PC-3 (cell line): ENCODE measurements around the gene POLD4. TPM values are rescaled to one million over a fixed set of nuclear protein-coding genes. Genes with fewer than 3 reads are reported as not detected.

ENCODE experiments used
- ATAC-seq: fragments of 200-7000 bp; cut with Tn5 transposase; 2 replicates; pipeline ENCODE4 v1.9.1; 2020; ENCODE audit warnings: mild to moderate bottlenecking, moderate library complexity
- BruUV-seq: library from RNA; stranded (reverse); fragments of 400-500 nt; replicated peaks from 2 replicates; lab custom pipeline; 2021; lab: Mats Ljungman, UMichigan
- CTCF ChIA-PET: fragments of 300-600 bp; sonication (Branson Sonifier 250); formaldehyde crosslinking; loops from one replicate; lab custom pipeline; 2022; ENCODE audit warnings: antibody characterized with exemption; lab: Charles Lee
- POLR2A ChIA-PET: fragments of 300-600 bp; sonication (Branson Sonifier 250); formaldehyde crosslinking; loops from one replicate; lab custom pipeline; 2022; ENCODE audit warnings: antibody characterized with exemption; ENCODE audit not compliant: unreplicated experiment; lab: Charles Lee
- DNase-seq: peaks from one replicate; pipeline ENCODE4 v3.0.0-alpha.2; 2015
- H2AFZ ChIP-seq: fragments of 300-600 bp; sonication (generic); 2 replicates; pipeline ENCODE4 v1.6.0; 2016; ENCODE audit warnings: antibody characterized with exemption, low read length
- H3F3A ChIP-seq: fragments of 300-600 bp; sonication (generic); one replicate; pipeline ENCODE4 v1.6.0; 2017; ENCODE audit warnings: antibody characterized with exemption, low read length, control low read depth, mild to moderate bottlenecking; ENCODE audit not compliant: unreplicated experiment
- H3K27ac ChIP-seq: fragments of 300-600 bp; sonication (generic); 2 replicates; pipeline ENCODE4 v1.5.1; 2016; ENCODE audit warnings: mild to moderate bottlenecking, low read length
- H3K27me3 ChIP-seq: fragments of 300-600 bp; sonication (generic); 2 replicates; pipeline ENCODE4 v1.6.1; 2016; ENCODE audit warnings: low read length, mixed read lengths
- H3K36me3 ChIP-seq: fragments of 300-600 bp; sonication (generic); 2 replicates; pipeline ENCODE4 v1.6.1; 2016; ENCODE audit warnings: low read depth, mixed run types, low read length, mixed read lengths
- H3K4me1 ChIP-seq: fragments of 300-600 bp; sonication (generic); 2 replicates; pipeline ENCODE4 v1.5.1; 2016; ENCODE audit warnings: low read length; ENCODE audit not compliant: insufficient read depth
- H3K4me2 ChIP-seq: fragments of 300-600 bp; sonication (generic); 2 replicates; pipeline ENCODE4 v1.6.0; 2016; ENCODE audit warnings: low read length
- H3K4me3 ChIP-seq: fragments of 300-600 bp; sonication (generic); 2 replicates; pipeline ENCODE4 v1.5.1; 2016; ENCODE audit warnings: mild to moderate bottlenecking, low read length, mixed read lengths
- H3K79me2 ChIP-seq: fragments of 300-600 bp; sonication (generic); 2 replicates; pipeline ENCODE4 v1.6.1; 2017; ENCODE audit warnings: low read length, mixed read lengths
- H3K9ac ChIP-seq: fragments of 300-600 bp; sonication (generic); 2 replicates; pipeline ENCODE4 v1.6.0; 2016; ENCODE audit warnings: mild to moderate bottlenecking, low read length
- H3K9me2 ChIP-seq: fragments of 300-600 bp; sonication (generic); replicated peaks from 2 replicates; pipeline ENCODE4 v1.6.1; 2016; ENCODE audit warnings: mixed run types, low read length, mixed read lengths
- H3K9me3 ChIP-seq: fragments of 300-600 bp; sonication (generic); 2 replicates; pipeline ENCODE4 v1.6.1; 2016; ENCODE audit warnings: low read length, mixed read lengths
- H4K20me1 ChIP-seq: fragments of 300-600 bp; sonication (generic); 2 replicates; pipeline ENCODE4 v1.6.1; 2016; ENCODE audit warnings: low read length, mixed read lengths
- EZH2 ChIP-seq: fragments of 300-600 bp; sonication (generic); IDR thresholded peaks from one replicate; pipeline ENCODE4 v1.6.1; 2017; ENCODE audit warnings: antibody characterized with exemption, mild to moderate bottlenecking, low read length; ENCODE audit not compliant: unreplicated experiment
- EZH2phosphoT487 ChIP-seq: fragments of 300-600 bp; sonication (generic); IDR thresholded peaks from 2 replicates; pipeline ENCODE4 v1.6.1; 2018; ENCODE audit warnings: mild to moderate bottlenecking, antibody characterized with exemption, low read length, borderline replicate concordance
- intact Hi-C: fragments of 100-400 bp; cut with micrococcal nuclease; formaldehyde crosslinking; loops from 2 replicates; pipeline ENCODE4 v1.9.0; 2023
- total RNA-seq: library from RNA; depleted of rRNA; stranded (reverse); fragments of >200 nt; gene quantifications from 2 replicates; pipeline ENCODE4 v1.2.3, GENCODE V29; 2014
- TF ChIP-seq, protein P1 (sequence below): fragments of 300-600 bp; sonication (generic); conservative IDR thresholded peaks from 2 replicates; pipeline ENCODE4 v1.5.1; 2017; ENCODE audit warnings: antibody characterized with exemption, low read depth, mild to moderate bottlenecking, low read length

The POLD4 gene
- total RNA-seq, 1 experiment from 2014 or later: 81.5 TPM

- intact Hi-C loops: loop anchor here (1.0 to 5.0 kb wide), 5 partner anchors 29 to 235 kb away; no protein-coding TSS in a partner anchor
- CTCF ChIA-PET: interaction anchor here (0.6 to 2.0 kb wide), 8 partner anchors 14 to 295 kb away, joined by 3 to 25 read pairs (median 6); partner anchors contain the start of gene SSH3
- no peaks in the 10 kb centered on the region for H3K27me3 ChIP-seq
- POLR2A ChIA-PET: interaction anchor here (0.6 to 0.8 kb wide), 2 partner anchors 14 to 1797 kb away, joined by 3 to 5 read pairs; no protein-coding TSS in a partner anchor
- H3K4me1 ChIP-seq: peaks cover 30% of the 10 kb centered on the region
- no peaks in the 10 kb centered on the region for H3K9me2 ChIP-seq
- H3K9me3 ChIP-seq: no peaks in the 10 kb centered on the region
- H3F3A ChIP-seq: peaks cover 5% of the 10 kb centered on the region
- H3K27ac ChIP-seq: peak overlapping the region; percentile 78
- peak overlapping the region; percentile 84 for H2AFZ ChIP-seq
- DNase-seq (no peak), ATAC-seq (no peak)
- TF ChIP-seq EZH2 (no peak), EZH2phosphoT487 (no peak)
- TF ChIP-seq, protein P1, sequence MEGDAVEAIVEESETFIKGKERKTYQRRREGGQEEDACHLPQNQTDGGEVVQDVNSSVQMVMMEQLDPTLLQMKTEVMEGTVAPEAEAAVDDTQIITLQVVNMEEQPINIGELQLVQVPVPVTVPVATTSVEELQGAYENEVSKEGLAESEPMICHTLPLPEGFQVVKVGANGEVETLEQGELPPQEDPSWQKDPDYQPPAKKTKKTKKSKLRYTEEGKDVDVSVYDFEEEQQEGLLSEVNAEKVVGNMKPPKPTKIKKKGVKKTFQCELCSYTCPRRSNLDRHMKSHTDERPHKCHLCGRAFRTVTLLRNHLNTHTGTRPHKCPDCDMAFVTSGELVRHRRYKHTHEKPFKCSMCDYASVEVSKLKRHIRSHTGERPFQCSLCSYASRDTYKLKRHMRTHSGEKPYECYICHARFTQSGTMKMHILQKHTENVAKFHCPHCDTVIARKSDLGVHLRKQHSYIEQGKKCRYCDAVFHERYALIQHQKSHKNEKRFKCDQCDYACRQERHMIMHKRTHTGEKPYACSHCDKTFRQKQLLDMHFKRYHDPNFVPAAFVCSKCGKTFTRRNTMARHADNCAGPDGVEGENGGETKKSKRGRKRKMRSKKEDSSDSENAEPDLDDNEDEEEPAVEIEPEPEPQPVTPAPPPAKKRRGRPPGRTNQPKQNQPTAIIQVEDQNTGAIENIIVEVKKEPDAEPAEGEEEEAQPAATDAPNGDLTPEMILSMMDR: no peak
- H4K20me1 ChIP-seq: no peaks in the 10 kb centered on the region
- H3K4me2 ChIP-seq: peak overlapping the region; percentile 99
- no peaks in the 10 kb centered on the region for H3K36me3 ChIP-seq
- H3K9ac ChIP-seq: peak overlapping the region; percentile 80
- BruUV-seq: no TSS peak
- peak overlapping the region; percentile 75 for H3K4me3 ChIP-seq
- H3K79me2 ChIP-seq: peaks cover 21% of the 10 kb centered on the region
These were observed 36.5 kb downstream of the POLD4 start for GRCh38 chr11:67316882-67317204.

DNA sequence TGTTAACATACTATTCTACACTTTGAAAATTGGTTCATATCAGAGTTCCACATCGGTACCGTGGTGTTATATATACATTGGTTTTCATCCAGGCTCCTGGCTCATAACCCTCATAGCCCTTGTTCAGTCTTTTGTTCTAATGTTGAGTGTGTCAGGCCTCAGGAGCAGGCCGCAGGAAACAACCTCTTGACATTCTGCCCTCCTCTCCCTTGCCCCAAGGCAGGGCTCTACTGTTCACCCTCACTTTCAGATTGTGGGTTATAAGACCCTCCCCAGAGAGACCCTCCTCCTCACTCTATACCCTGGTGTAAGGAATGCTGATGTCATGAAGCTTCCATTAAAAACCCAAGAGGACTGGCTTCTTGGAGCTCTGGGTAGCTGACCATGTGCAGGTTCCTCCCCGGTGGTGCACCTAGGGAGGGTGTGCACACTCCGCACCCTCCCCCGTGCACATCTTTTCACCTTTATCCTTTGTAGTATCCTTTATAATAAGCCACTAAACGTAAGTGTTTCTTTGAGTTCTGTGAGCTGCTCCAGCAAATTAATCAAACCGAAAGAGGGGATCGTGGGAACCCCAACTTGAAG lies 37.9 kb downstream of the POLD4 start:
- ChIA-PET CTCF (no interaction called here), POLR2A (interaction anchor here (0.6 kb wide), 1 partner anchor 150 kb away, joined by 3 read pairs; no protein-coding TSS in a partner anchor)
- Histone ChIP-seq H3K27ac (no peak overlapping the region), H3K9me3 (no peaks in the 10 kb centered on the region), H3F3A (peaks cover 5% of the 10 kb centered on the region), H2AFZ (no peak overlapping the region), H3K4me2 (no peak overlapping the region), H3K79me2 (peaks cover 21% of the 10 kb centered on the region), H3K9me2 (no peaks in the 10 kb centered on the region), H3K27me3 (no peaks in the 10 kb centered on the region), H3K4me3 (no peak overlapping the region), H4K20me1 (no peaks in the 10 kb centered on the region), H3K9ac (no peak overlapping the region), H3K4me1 (peaks cover 35% of the 10 kb centered on the region), H3K36me3 (no peaks in the 10 kb centered on the region)
- ATAC-seq: no peak
- DNase-seq: no peak
- no peak for TF ChIP-seq EZH2
- TF ChIP-seq EZH2phosphoT487: no peak
- TF ChIP-seq, protein P1: no peak
- BruUV-seq: no TSS peak
- intact Hi-C loops: loop anchor here (5.0 kb wide), 1 partner anchor 233 kb away; no protein-coding TSS in a partner anchor

GRCh38 chr11:67314218-67314617 lies 39.1 kb downstream of the POLD4 start:
- H4K20me1 ChIP-seq: no peaks in the 10 kb centered on the region
- intact Hi-C loops: no loop called here
- no peak overlapping the region for H3K27ac ChIP-seq
- BruUV-seq: no TSS peak
- no peaks in the 10 kb centered on the region for H3K9me3 ChIP-seq
- peaks cover 33% of the 10 kb centered on the region for H3K4me1 ChIP-seq
- peaks cover 5% of the 10 kb centered on the region for H3F3A ChIP-seq
- H3K4me3 ChIP-seq: no peak overlapping the region
- H3K9ac ChIP-seq: no peak overlapping the region
- DNase-seq (no peak), ATAC-seq (no peak)
- ChIA-PET CTCF (no interaction called here), POLR2A (interaction anchor here (0.5 kb wide), 1 partner anchor 244 kb away, joined by 4 read pairs; no protein-coding TSS in a partner anchor)
- no peaks in the 10 kb centered on the region for H3K9me2 ChIP-seq
- no peaks in the 10 kb centered on the region for H3K27me3 ChIP-seq
- no peak overlapping the region for H2AFZ ChIP-seq
- peaks cover 13% of the 10 kb centered on the region for H3K79me2 ChIP-seq
- peaks cover 7% of the 10 kb centered on the region; the same call in 1 of the 2 replicates for H3K36me3 ChIP-seq
- no peak overlapping the region for H3K4me2 ChIP-seq
- TF ChIP-seq EZH2phosphoT487 (no peak), EZH2 (no peak)
- TF ChIP-seq, protein P1: no peak
